CD8-positive, alpha-beta memory T cell (primary cell): Measurements from ENCODE around the gene SUPT3H. TPM values are rescaled to one million over a fixed set of nuclear protein-coding genes. Genes with fewer than 3 reads are reported as not detected.

ENCODE experiments used
- CTCF ChIA-PET: fragments of 350-600 bp; sonication (Branson Sonifier 250); formaldehyde crosslinking; loops from one replicate; lab custom pipeline; 2021; ENCODE audit warnings: antibody characterized with exemption; lab: Charles Lee
- POLR2A ChIA-PET: fragments of 350-600 bp; sonication (Branson Sonifier 250); formaldehyde crosslinking; loops from one replicate; lab custom pipeline; 2021; ENCODE audit warnings: antibody characterized with exemption; lab: Charles Lee
- DNase-seq, 5 donors: peaks; one replicate each; pipeline versions ENCODE4 v3.0.0 to v3.0.0-alpha.2; 2020 to 2022; ENCODE audit warnings: mixed read lengths in 1 of 5
- H3K27ac ChIP-seq: one replicate; pipeline ENCODE4 v1.7.0; 2013; ENCODE audit warnings: low read depth, mild to moderate bottlenecking, low read length, moderate library complexity
- H3K27me3 ChIP-seq: 2 replicates; pipeline ENCODE4 v1.7.0; 2013; ENCODE audit warnings: low read length, mild to moderate bottlenecking; ENCODE audit not compliant: insufficient read depth, poor library complexity, severe bottlenecking
- H3K36me3 ChIP-seq: 2 replicates; pipeline ENCODE4 v1.7.0; 2013; ENCODE audit warnings: mild to moderate bottlenecking, low read length, moderate library complexity; ENCODE audit not compliant: insufficient read depth
- H3K4me1 ChIP-seq: 2 replicates; pipeline ENCODE4 v1.7.0; 2013; ENCODE audit warnings: mild to moderate bottlenecking, low read length, moderate library complexity; ENCODE audit not compliant: insufficient read depth
- H3K4me3 ChIP-seq: 2 replicates; pipeline ENCODE4 v1.7.0; 2013; ENCODE audit warnings: mild to moderate bottlenecking, low read length
- H3K9me3 ChIP-seq: 2 replicates; pipeline ENCODE4 v1.7.0; 2013; ENCODE audit warnings: mild to moderate bottlenecking, low read length
- H3K27ac Mint-ChIP-seq, 8 donors: one replicate each; pipeline ENCODE4 v1.8.0; 2020 to 2021; ENCODE audit warnings: mixed read lengths in 8 of 8, mild to moderate bottlenecking in 6 of 8, inconsistent platforms in 3 of 8, moderate library complexity in 3 of 8
- H3K27me3 Mint-ChIP-seq, 2 donors: one replicate each; pipeline ENCODE4 v1.8.0; 2020 to 2021; ENCODE audit warnings: mixed read lengths in 2 of 2, mild to moderate bottlenecking in 1 of 2, moderate library complexity in 1 of 2
- H3K36me3 Mint-ChIP-seq, 3 donors: one replicate each; pipeline ENCODE4 v1.8.0; 2020 to 2021; ENCODE audit warnings: mixed read lengths in 3 of 3, inconsistent platforms in 1 of 3, mild to moderate bottlenecking in 1 of 3
- H3K4me1 Mint-ChIP-seq, 3 donors: one replicate each; pipeline ENCODE4 v1.8.0; 2020 to 2021; ENCODE audit warnings: mixed read lengths in 3 of 3, inconsistent platforms in 1 of 3, mild to moderate bottlenecking in 1 of 3
- H3K4me3 Mint-ChIP-seq, 7 donors: one replicate each; pipeline ENCODE4 v1.8.0; 2020 to 2021; ENCODE audit warnings: mixed read lengths in 7 of 7, mild to moderate bottlenecking in 6 of 7, moderate library complexity in 4 of 7, inconsistent platforms in 2 of 7
- H3K9me3 Mint-ChIP-seq, 5 donors: one replicate each; pipeline ENCODE4 v1.8.0; 2020 to 2022; ENCODE audit warnings: mixed read lengths in 5 of 5, mild to moderate bottlenecking in 3 of 5, moderate library complexity in 2 of 5, inconsistent platforms in 1 of 5
- polyA plus RNA-seq: library from polyadenylated mRNA; unstranded; fragments of 300-500 nt; fragmentation: Illumina TruSeq; gene quantifications from one replicate; pipeline ENCODE4 v1.2.3, GENCODE V29; 2021
- total RNA-seq, 2 experiments: library from RNA; stranded (reverse); gene quantifications; one replicate each; pipeline ENCODE4 v1.2.3, GENCODE V29; 2021

Gene SUPT3H
- total and polyA plus RNA-seq, 3 experiments from 2014 or later, result 13.7 to 17.1 (median 14.6) TPM

DNA sequence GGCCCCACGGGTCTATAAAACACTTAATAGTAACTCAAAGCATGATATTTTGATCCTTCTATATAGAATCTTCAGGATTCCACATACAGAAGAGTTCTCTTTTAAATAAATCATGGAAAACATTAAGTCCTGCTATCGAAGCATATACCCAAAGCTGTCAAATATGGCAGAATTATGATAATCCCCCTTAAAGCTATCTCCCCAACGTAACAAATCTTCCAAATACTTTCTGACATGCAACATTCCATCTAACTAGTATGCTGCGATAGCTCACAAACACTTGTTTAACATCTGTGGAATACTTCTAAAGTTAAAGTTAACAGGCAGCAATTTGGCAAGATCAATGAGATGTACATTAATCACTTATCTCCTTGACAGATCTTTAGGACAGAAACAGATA, 420.6 kb downstream of the SUPT3H start:
- no peak overlapping the region for H3K27ac ChIP-seq
- H3K9me3 Mint-ChIP-seq, result no peaks in the 10 kb centered on the region
- H3K4me3 ChIP-seq, result no peak overlapping the region
- no peaks in the 10 kb centered on the region for H3K4me1 ChIP-seq
- ChIA-PET CTCF (no interaction called here), POLR2A (no interaction called here)
- H3K9me3 ChIP-seq, result no peaks in the 10 kb centered on the region
- H3K27me3 Mint-ChIP-seq, result no peaks in the 10 kb centered on the region
- peaks cover 0 to 4% (median 2%) of the 10 kb centered on the region in 3 donors for H3K4me1 Mint-ChIP-seq
- no peaks in the 10 kb centered on the region for H3K27me3 ChIP-seq
- H3K36me3 ChIP-seq, result no peaks in the 10 kb centered on the region
- H3K4me3 Mint-ChIP-seq, result no peak overlapping the region
- peaks cover 0 to 11% (median 5%) of the 10 kb centered on the region in 3 donors for H3K36me3 Mint-ChIP-seq
- H3K27ac Mint-ChIP-seq, result no peak overlapping the region
- no peak for DNase-seq

DNA sequence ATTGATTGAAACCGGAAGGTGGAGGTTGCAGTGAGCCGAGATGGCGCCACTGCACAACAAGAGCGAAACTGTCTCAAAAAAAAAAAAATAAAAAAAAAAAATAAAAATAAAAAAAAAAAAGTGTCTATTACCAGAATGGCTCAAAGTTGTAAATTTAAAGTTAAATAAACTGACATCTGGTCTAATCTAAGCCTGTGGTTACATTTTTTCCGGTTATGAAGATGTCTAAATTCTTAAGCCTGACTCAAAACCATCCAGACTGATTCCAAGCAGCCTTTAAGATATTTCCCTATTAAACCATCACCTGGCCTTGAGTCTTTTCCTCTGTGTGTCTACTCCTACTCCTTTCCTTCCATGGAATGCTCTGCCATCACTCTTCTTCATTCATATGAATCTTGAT, 421.3 kb downstream of the SUPT3H start:
- Mint-ChIP-seq H3K27me3 (no peaks in the 10 kb centered on the region), H3K27ac (peak overlapping the region in 1 of 8 donors; percentile 42), H3K36me3 (peaks cover 3 to 18% (median 5%) of the 10 kb centered on the region in 3 donors), H3K9me3 (no peaks in the 10 kb centered on the region), H3K4me3 (no peak overlapping the region), H3K4me1 (peaks cover 2 to 8% (median 5%) of the 10 kb centered on the region in 3 donors)
- no peaks in the 10 kb centered on the region for H3K36me3 ChIP-seq
- no peak overlapping the region for H3K27ac ChIP-seq
- DNase-seq, result no peak
- H3K4me3 ChIP-seq, result no peak overlapping the region
- no peaks in the 10 kb centered on the region for H3K9me3 ChIP-seq
- H3K4me1 ChIP-seq, result peaks cover 1% of the 10 kb centered on the region
- no peaks in the 10 kb centered on the region for H3K27me3 ChIP-seq
- ChIA-PET POLR2A (no interaction called here), CTCF (no interaction called here)

DNA sequence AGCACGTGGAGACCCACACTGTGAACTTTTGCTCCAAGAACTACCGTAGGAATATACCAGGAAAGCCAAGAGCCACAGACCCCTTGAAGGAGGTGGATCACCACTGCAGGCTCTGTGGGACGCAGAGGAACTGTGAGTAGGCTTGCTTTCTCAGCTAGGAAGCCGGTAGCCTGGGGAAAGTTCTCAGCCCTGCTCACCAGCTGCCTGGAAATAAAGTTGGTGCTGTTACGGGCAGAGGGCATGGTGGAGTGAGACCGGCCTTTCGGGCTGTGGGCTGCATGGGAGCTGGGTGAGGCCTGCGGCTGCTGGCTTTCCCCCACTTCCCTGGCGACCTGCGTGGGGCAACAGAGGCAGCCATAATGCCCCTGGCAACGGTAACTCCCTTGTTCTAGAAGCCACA, 422.6 kb downstream of the SUPT3H start:
- no peaks in the 10 kb centered on the region for H3K27me3 ChIP-seq
- peaks cover 8% of the 10 kb centered on the region for H3K4me1 ChIP-seq
- H3K36me3 Mint-ChIP-seq, result peaks cover 7 to 25% (median 9%) of the 10 kb centered on the region in 3 donors
- ChIA-PET POLR2A (no interaction called here), CTCF (no interaction called here)
- H3K9me3 Mint-ChIP-seq, result peaks cover 2 to 8% (median 6%) of the 10 kb centered on the region in 5 donors
- H3K4me1 Mint-ChIP-seq, result peaks cover 0 to 13% (median 7%) of the 10 kb centered on the region in 3 donors
- no peak overlapping the region for H3K4me3 Mint-ChIP-seq
- H3K4me3 ChIP-seq, result no peak overlapping the region
- H3K27ac ChIP-seq, result no peak overlapping the region
- no peaks in the 10 kb centered on the region for H3K36me3 ChIP-seq
- H3K27ac Mint-ChIP-seq, result no peak overlapping the region
- DNase-seq, result no peak
- no peaks in the 10 kb centered on the region for H3K9me3 ChIP-seq
- no peaks in the 10 kb centered on the region for H3K27me3 Mint-ChIP-seq

DNA sequence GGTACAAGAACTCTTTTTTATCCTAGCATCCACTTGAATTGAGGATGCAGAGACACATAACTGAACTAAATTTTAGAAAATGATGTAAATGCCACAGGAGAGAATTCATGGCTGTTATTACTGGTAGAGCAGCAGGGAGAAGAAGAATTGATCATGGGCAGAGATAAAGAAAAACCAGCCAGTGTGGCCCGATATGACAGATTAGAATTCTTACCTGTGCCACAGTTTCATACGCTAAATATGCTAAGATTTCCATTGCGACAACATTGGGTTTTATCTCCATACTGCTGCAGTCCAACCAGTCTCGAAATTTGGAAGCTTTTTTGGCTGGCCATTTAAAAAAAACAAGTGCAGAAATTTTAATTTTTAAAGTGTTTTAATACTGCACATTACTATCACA, 423.5 kb downstream of the SUPT3H start:
- H3K9me3 ChIP-seq, result peaks cover 7% of the 10 kb centered on the region
- H3K4me3 ChIP-seq, result no peak overlapping the region
- Mint-ChIP-seq H3K4me1 (peaks cover 0 to 13% (median 7%) of the 10 kb centered on the region in 3 donors), H3K36me3 (peaks cover 10 to 34% (median 17%) of the 10 kb centered on the region in 3 donors), H3K9me3 (peaks cover 8 to 17% (median 15%) of the 10 kb centered on the region in 5 donors), H3K4me3 (no peak overlapping the region), H3K27ac (no peak overlapping the region), H3K27me3 (no peaks in the 10 kb centered on the region)
- no peaks in the 10 kb centered on the region for H3K36me3 ChIP-seq
- peaks cover 8% of the 10 kb centered on the region for H3K4me1 ChIP-seq
- CTCF ChIA-PET, result no interaction called here
- no peak for DNase-seq
- H3K27me3 ChIP-seq, result no peaks in the 10 kb centered on the region
- POLR2A ChIA-PET, result no interaction called here
- H3K27ac ChIP-seq, result no peak overlapping the region

DNA sequence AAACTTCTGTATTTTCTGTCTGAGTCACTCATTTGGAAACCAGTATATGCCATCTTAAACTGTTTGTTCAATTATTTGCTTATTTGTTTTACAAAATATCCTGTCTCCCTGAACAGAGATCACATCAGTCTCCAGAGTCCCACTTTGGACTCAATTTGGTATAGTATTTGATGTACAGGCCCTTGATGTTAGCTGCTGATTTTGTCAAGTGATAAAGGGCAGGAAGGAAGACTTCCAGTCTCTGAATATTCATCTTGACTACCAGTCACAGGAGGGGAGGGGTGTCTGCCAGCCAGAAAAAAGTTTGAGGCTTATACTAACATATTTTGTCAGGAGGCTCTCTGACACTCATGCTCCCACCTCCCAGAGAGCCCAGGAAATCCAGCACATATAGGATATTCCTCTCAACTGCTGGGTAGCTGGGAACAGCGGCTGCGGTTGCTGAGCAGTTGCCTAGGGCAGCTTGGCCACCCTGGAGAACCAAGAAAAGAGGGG, 426.4 kb downstream of the SUPT3H start:
- Histone ChIP-seq H3K27me3 (no peaks in the 10 kb centered on the region), H3K9me3 (peaks cover 7% of the 10 kb centered on the region), H3K27ac (no peak overlapping the region), H3K36me3 (no peaks in the 10 kb centered on the region), H3K4me1 (peaks cover 8% of the 10 kb centered on the region), H3K4me3 (no peak overlapping the region)
- no peak for DNase-seq
- H3K36me3 Mint-ChIP-seq, result peaks cover 10 to 42% (median 20%) of the 10 kb centered on the region in 3 donors
- H3K27ac Mint-ChIP-seq, result no peak overlapping the region
- H3K27me3 Mint-ChIP-seq, result no peaks in the 10 kb centered on the region
- CTCF ChIA-PET, result no interaction called here
- POLR2A ChIA-PET, result no interaction called here
- no peak overlapping the region for H3K4me3 Mint-ChIP-seq
- H3K4me1 Mint-ChIP-seq, result peaks cover 0 to 13% (median 7%) of the 10 kb centered on the region in 3 donors
- peaks cover 8 to 29% (median 21%) of the 10 kb centered on the region in 5 donors for H3K9me3 Mint-ChIP-seq

DNA sequence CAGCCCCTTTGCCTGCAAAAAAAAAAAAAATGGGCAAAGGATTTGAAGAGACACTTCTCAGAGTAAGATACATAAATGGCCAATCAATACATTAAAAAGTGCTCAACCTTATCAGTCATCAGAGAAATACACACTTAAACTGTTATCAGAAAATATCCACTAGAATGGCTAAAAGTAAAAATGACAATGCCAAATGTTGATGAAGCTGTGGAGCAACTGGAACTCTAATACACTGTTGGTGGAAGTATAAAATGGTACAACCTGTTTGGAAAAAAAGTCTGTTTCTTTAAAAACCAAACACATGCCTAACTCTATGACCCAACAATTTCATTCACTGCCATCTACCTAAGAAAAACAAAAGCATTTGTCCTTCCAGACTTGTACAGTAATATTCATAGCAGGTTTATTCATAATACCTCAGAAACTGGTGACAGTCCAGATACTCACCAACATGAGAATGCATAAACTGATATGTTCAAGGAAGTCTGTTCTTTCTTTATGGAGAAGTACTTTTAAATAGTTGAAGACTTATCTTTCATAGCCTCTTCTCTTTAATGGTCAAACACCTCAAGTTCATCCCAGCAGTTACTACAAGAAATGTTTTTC, 428.0 kb downstream of the SUPT3H start:
- Histone ChIP-seq H3K27ac (no peak overlapping the region), H3K4me1 (peaks cover 8% of the 10 kb centered on the region), H3K4me3 (no peak overlapping the region), H3K9me3 (peaks cover 7% of the 10 kb centered on the region), H3K27me3 (no peaks in the 10 kb centered on the region), H3K36me3 (no peaks in the 10 kb centered on the region)
- POLR2A ChIA-PET, result interaction anchor here (0.7 kb wide), 1 partner anchor 523 kb away, joined by 8 read pairs; no protein-coding TSS in a partner anchor
- H3K4me3 Mint-ChIP-seq, result no peak overlapping the region
- CTCF ChIA-PET, result no interaction called here
- H3K4me1 Mint-ChIP-seq, result peaks cover 0 to 13% (median 7%) of the 10 kb centered on the region in 3 donors
- H3K27me3 Mint-ChIP-seq, result no peaks in the 10 kb centered on the region
- peaks cover 17 to 56% (median 20%) of the 10 kb centered on the region in 3 donors for H3K36me3 Mint-ChIP-seq
- H3K27ac Mint-ChIP-seq, result no peak overlapping the region
- peaks cover 8 to 30% (median 23%) of the 10 kb centered on the region in 5 donors for H3K9me3 Mint-ChIP-seq
- no peak for DNase-seq

DNA sequence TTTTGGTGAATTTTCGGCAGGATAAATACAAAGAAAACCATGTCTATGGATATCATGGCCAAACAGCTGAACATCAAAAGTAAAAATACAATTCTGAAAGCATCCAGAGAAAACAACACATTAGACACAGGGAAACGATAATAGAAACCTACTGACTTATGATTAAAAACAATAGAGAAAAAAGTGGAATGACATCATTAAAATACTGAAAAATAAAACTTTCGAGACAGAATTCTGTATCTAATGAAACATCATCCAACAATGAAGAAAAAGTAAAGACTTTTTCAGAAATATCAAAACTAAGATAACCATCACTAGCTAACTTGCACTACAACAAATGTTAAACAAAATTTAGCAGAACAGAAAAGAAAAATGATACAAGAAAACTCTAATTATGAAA, 434.2 kb downstream of the SUPT3H start:
- Mint-ChIP-seq H3K4me1 (peaks cover 2 to 10% (median 3%) of the 10 kb centered on the region in 3 donors), H3K27ac (no peak overlapping the region), H3K9me3 (peaks cover 3 to 14% (median 10%) of the 10 kb centered on the region in 5 donors), H3K27me3 (no peaks in the 10 kb centered on the region), H3K36me3 (peaks cover 4 to 46% (median 14%) of the 10 kb centered on the region in 3 donors), H3K4me3 (no peak overlapping the region)
- DNase-seq, result no peak
- no peaks in the 10 kb centered on the region for H3K36me3 ChIP-seq
- H3K27ac ChIP-seq, result no peak overlapping the region
- H3K27me3 ChIP-seq, result no peaks in the 10 kb centered on the region
- H3K4me3 ChIP-seq, result no peak overlapping the region
- no peaks in the 10 kb centered on the region for H3K9me3 ChIP-seq
- POLR2A ChIA-PET, result interaction anchor here (0.5 kb wide), 1 partner anchor 24 kb away, joined by 3 read pairs; no protein-coding TSS in a partner anchor
- no peaks in the 10 kb centered on the region for H3K4me1 ChIP-seq
- CTCF ChIA-PET, result no interaction called here

DNA sequence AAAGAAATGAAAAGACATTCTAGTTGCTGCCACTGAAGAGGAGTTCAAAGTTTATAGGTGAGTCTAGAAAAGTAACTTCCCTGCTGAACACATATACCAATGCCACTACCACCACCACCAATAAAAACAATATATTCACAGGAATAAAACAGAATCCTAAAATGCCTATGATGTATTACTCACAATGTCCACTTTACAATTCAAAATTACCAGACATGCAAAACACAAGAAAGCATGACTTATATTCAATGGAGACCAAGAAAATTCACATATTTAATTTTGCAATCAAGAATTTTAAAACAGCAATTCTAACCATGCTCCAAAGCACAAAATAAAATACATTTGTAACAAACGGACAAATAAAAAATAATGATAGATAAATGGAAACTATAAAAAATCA, 434.9 kb downstream of the SUPT3H start:
- H3K4me3 ChIP-seq, result no peak overlapping the region
- no peaks in the 10 kb centered on the region for H3K27me3 Mint-ChIP-seq
- H3K9me3 ChIP-seq, result no peaks in the 10 kb centered on the region
- peaks cover 3 to 14% (median 9%) of the 10 kb centered on the region in 5 donors for H3K9me3 Mint-ChIP-seq
- H3K36me3 ChIP-seq, result no peaks in the 10 kb centered on the region
- ChIA-PET CTCF (no interaction called here), POLR2A (no interaction called here)
- no peaks in the 10 kb centered on the region for H3K27me3 ChIP-seq
- H3K36me3 Mint-ChIP-seq, result peaks cover 4 to 51% (median 14%) of the 10 kb centered on the region in 3 donors
- no peaks in the 10 kb centered on the region for H3K4me1 ChIP-seq
- H3K4me1 Mint-ChIP-seq, result peaks cover 2 to 15% (median 8%) of the 10 kb centered on the region in 3 donors
- H3K27ac Mint-ChIP-seq, result peak overlapping the region in 1 of 8 donors; percentile 17
- H3K27ac ChIP-seq, result no peak overlapping the region
- H3K4me3 Mint-ChIP-seq, result peak overlapping the region in 2 of 7 donors; percentile 2 to 10
- DNase-seq, result no peak
